B cell (primary cell): Measurements from ENCODE around the gene CASZ1. TPM values are rescaled to one million over a fixed set of nuclear protein-coding genes. Genes with fewer than 3 reads are reported as not detected.

Experiments used
- ATAC-seq: fragments of 200-7000 bp; cut with Tn5 transposase; one replicate; pipeline ENCODE4 v1.10.0; 2021; ENCODE audit warnings: low read depth, mild to moderate bottlenecking, moderate number of reproducible peaks, moderate library complexity
- CTCF ChIA-PET: fragments of 350-600 bp; sonication (Branson Sonifier 250); formaldehyde crosslinking; loops from one replicate; lab custom pipeline; 2021; ENCODE audit warnings: antibody characterized with exemption, inconsistent platforms; lab: Charles Lee
- POLR2A ChIA-PET: fragments of 350-600 bp; sonication (Branson Sonifier 250); formaldehyde crosslinking; loops from one replicate; lab custom pipeline; 2021; ENCODE audit warnings: antibody characterized with exemption; lab: Charles Lee
- DNase-seq: peaks from one replicate; pipeline ENCODE4 v3.0.0; 2013
- H2AFZ ChIP-seq: 2 replicates; pipeline ENCODE4 v1.6.1; 2012; ENCODE audit warnings: mild to moderate bottlenecking, low read depth, low read length; ENCODE audit not compliant: insufficient read depth, poor library complexity, severe bottlenecking
- H3K27ac ChIP-seq, 2 donors: 1 replicate in 1 of 2; 2 replicates in 1 of 2; pipeline ENCODE4 v1.5.1; 2012 to 2013; ENCODE audit warnings: low read length in 2 of 2, mild to moderate bottlenecking in 2 of 2, moderate library complexity in 1 of 2
- H3K27me3 ChIP-seq, 4 experiments: fragments of 200-600 bp in 1 of 4; sonication (generic) in 1 of 4; replicated peaks in 1 of 4; 1 replicate in 2 of 4; 2 replicates in 2 of 4; pipeline versions ENCODE4 v1.6.1 to v1.7.0; 2013 to 2016; ENCODE audit warnings: low read length in 3 of 4, mild to moderate bottlenecking in 2 of 4, mixed read lengths in 1 of 4, moderate library complexity in 1 of 4; ENCODE audit not compliant: insufficient read depth in 4 of 4, control insufficient read depth in 3 of 4; ENCODE audit errors: control extremely low read depth in 1 of 4
- H3K36me3 ChIP-seq, 2 experiments: replicated peaks in 1 of 2; 1 replicate in 1 of 2; 2 replicates in 1 of 2; pipeline versions ENCODE4 v1.6.1 to v1.7.1; 2013; ENCODE audit warnings: low read length in 1 of 2; ENCODE audit not compliant: insufficient read depth in 2 of 2, control insufficient read depth in 1 of 2; ENCODE audit errors: control extremely low read depth in 1 of 2, extremely low read depth in 1 of 2
- H3K4me1 ChIP-seq, 2 donors: fragments of 200-600 bp in 1 of 2; sonication (generic) in 1 of 2; 1 replicate in 1 of 2; 2 replicates in 1 of 2; pipeline versions ENCODE4 v1.5.1 to v1.6.1; 2013 to 2017; ENCODE audit warnings: low read length in 2 of 2; ENCODE audit not compliant: control insufficient read depth in 2 of 2, insufficient read depth in 2 of 2
- H3K4me2 ChIP-seq: replicated peaks from 2 replicates; pipeline ENCODE3; 2012; ENCODE audit warnings: mild to moderate bottlenecking, low read depth, low read length; ENCODE audit not compliant: poor library complexity, severe bottlenecking
- H3K4me3 ChIP-seq, 5 experiments: fragments of 200-600 bp in 1 of 5; sonication (generic) in 1 of 5; 1 replicate in 3 of 5; 2 replicates in 2 of 5; pipeline versions ENCODE4 v1.5.1 to v1.7.0; 2011 to 2016; ENCODE audit warnings: low read length in 4 of 5, mild to moderate bottlenecking in 4 of 5, low read depth in 2 of 5, control low read depth in 1 of 5, moderate library complexity in 1 of 5; ENCODE audit not compliant: insufficient read depth in 1 of 5; ENCODE audit errors: control extremely low read depth in 1 of 5, extremely low read depth in 1 of 5
- H3K79me2 ChIP-seq: fragments of 200-600 bp; sonication (generic); one replicate; pipeline ENCODE4 v1.6.0; 2016; ENCODE audit warnings: low read length; ENCODE audit not compliant: control insufficient read depth, insufficient read depth
- H3K9ac ChIP-seq: fragments of 200-600 bp; sonication (generic); 2 replicates; pipeline ENCODE4 v1.6.1; 2017; ENCODE audit warnings: mild to moderate bottlenecking, low read length, moderate library complexity
- H3K9me3 ChIP-seq, 3 donors: one replicate each; pipeline versions ENCODE4 v1.6.1 to v1.7.1; 2013; ENCODE audit warnings: low read length in 2 of 3; ENCODE audit not compliant: control insufficient read depth in 2 of 3, insufficient read depth in 1 of 3; ENCODE audit errors: control extremely low read depth in 1 of 3
- H4K20me1 ChIP-seq: 2 replicates; pipeline ENCODE4 v1.6.0; 2012; ENCODE audit warnings: mild to moderate bottlenecking, low read length; ENCODE audit not compliant: insufficient read depth, control insufficient read depth, poor library complexity, severe bottlenecking
- H3K27ac Mint-ChIP-seq: one replicate; pipeline ENCODE4 v1.8.0; 2021; ENCODE audit warnings: mixed read lengths
- H3K27me3 Mint-ChIP-seq: one replicate; pipeline ENCODE4 v1.8.0; 2021; ENCODE audit warnings: mixed read lengths
- H3K4me1 Mint-ChIP-seq: one replicate; pipeline ENCODE4 v1.8.0; 2021; ENCODE audit warnings: mixed read lengths
- H3K4me3 Mint-ChIP-seq: one replicate; pipeline ENCODE4 v1.8.0; 2021; ENCODE audit warnings: mixed read lengths
- H3K9me3 Mint-ChIP-seq: one replicate; pipeline ENCODE4 v1.8.0; 2022; ENCODE audit warnings: mixed read lengths; ENCODE audit not compliant: insufficient read depth
- EZH2 ChIP-seq: IDR thresholded peaks from 2 replicates; pipeline ENCODE4 v1.6.1; 2012; ENCODE audit warnings: borderline replicate concordance, low read depth, mild to moderate bottlenecking, moderate library complexity, low read length; ENCODE audit not compliant: insufficient read depth, poor library complexity, severe bottlenecking
- WGBS: methylation state at CpG from one replicate; pipeline ENCODE4 v1.1.5; 2013; ENCODE audit warnings: missing lambda C conversion rate; ENCODE audit not compliant: insufficient coverage; 5-methylcytosine and 5-hydroxymethylcytosine counted together
- intact Hi-C: fragments of 100-400 bp; cut with micrococcal nuclease; formaldehyde crosslinking; loops from one replicate; pipeline ENCODE4 v1.10.0; 2022
- polyA plus RNA-seq: library from polyadenylated mRNA; depleted of rRNA; stranded (reverse); fragments of >200 nt; gene quantifications from 2 replicates; pipeline ENCODE4 v1.2.3, GENCODE V29; 2012
- total RNA-seq, 2 donors: library from RNA; stranded (reverse); fragments of 120-200 nt in 1 of 2; gene quantifications; 1 replicate in 1 of 2; 2 replicates in 1 of 2; pipeline versions ENCODE4 v1.2.3 to v1.2.4, GENCODE V29; 2013 to 2022
- TF ChIP-seq, protein P1 (sequence below): fragments of 200-600 bp; IDR thresholded peaks from one replicate; pipeline ENCODE4 v1.8.0; 2022; ENCODE audit warnings: antibody characterized with exemption, mild to moderate bottlenecking

Gene CASZ1
- total and polyA plus RNA-seq, 2 donors (not counting 1 experiment from before 2014, with no cell fraction given) = 9.5 to 27.2 TPM

DNA sequence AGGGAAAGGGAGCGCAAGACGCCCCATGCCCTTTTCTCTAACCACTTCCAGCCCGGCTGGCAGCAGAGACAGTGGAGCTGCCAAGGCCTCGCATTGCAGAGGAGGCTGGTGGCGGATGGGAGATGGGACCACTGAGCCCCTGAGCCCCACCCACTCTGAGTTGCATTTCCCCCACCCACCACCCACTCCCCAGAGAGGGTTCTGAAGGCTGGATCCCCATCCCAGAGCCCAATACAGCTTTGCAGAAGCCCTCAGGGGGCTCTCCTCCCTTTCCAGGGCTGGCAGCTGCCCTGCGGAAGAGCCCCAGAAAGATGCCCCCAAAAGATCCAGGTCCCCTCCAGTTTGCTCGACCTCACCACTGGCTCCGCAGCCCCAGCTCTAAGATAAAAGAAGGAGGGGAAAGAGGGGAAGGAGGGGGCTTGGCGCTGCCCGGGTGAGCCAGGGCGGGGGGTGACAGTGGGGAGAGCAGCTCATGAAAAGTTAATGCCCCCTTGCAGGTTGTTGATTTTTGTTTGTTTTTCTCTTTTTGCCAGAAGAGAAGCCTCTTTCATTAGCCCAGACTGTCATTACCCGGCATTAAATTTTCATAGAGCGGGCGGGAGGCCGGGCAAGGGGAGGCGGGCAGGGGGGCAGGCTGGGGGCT, 38.4 kb upstream of the CASZ1 start:
- H3K79me2 ChIP-seq = no peaks in the 10 kb centered on the region
- intact Hi-C loops = no loop called here
- no peaks in the 10 kb centered on the region for H3K4me1 Mint-ChIP-seq
- no peaks in the 10 kb centered on the region for H3K9me3 Mint-ChIP-seq
- H3K27ac ChIP-seq = no peak overlapping the region
- H3K27ac Mint-ChIP-seq = no peak overlapping the region
- ChIA-PET POLR2A (no interaction called here), CTCF (no interaction called here)
- no peaks in the 10 kb centered on the region for H3K36me3 ChIP-seq
- H3K27me3 ChIP-seq = peaks cover 0 to 20% (median 6%) of the 10 kb centered on the region in 4 experiments
- 52% methylated on average over 10 of the region's 16 CpGs for WGBS
- no peaks in the 10 kb centered on the region for H3K9me3 ChIP-seq
- no peak overlapping the region for H2AFZ ChIP-seq
- H3K4me1 ChIP-seq = no peaks in the 10 kb centered on the region
- peaks cover 45% of the 10 kb centered on the region for H3K27me3 Mint-ChIP-seq
- DNase-seq = no peak
- H3K4me3 ChIP-seq = no peak overlapping the region
- H4K20me1 ChIP-seq = no peaks in the 10 kb centered on the region
- no peak for ATAC-seq
- no peak overlapping the region for H3K9ac ChIP-seq
- H3K4me3 Mint-ChIP-seq = no peak overlapping the region
- TF ChIP-seq EZH2 = no peak
- TF ChIP-seq, protein P1, sequence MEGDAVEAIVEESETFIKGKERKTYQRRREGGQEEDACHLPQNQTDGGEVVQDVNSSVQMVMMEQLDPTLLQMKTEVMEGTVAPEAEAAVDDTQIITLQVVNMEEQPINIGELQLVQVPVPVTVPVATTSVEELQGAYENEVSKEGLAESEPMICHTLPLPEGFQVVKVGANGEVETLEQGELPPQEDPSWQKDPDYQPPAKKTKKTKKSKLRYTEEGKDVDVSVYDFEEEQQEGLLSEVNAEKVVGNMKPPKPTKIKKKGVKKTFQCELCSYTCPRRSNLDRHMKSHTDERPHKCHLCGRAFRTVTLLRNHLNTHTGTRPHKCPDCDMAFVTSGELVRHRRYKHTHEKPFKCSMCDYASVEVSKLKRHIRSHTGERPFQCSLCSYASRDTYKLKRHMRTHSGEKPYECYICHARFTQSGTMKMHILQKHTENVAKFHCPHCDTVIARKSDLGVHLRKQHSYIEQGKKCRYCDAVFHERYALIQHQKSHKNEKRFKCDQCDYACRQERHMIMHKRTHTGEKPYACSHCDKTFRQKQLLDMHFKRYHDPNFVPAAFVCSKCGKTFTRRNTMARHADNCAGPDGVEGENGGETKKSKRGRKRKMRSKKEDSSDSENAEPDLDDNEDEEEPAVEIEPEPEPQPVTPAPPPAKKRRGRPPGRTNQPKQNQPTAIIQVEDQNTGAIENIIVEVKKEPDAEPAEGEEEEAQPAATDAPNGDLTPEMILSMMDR = no peak
- H3K4me2 ChIP-seq = no peak overlapping the region

GRCh38 chr1:10833630-10834557, 37.4 kb upstream of the CASZ1 start:
- Histone ChIP-seq H3K9ac (no peak overlapping the region), H3K9me3 (no peaks in the 10 kb centered on the region), H3K4me3 (no peak overlapping the region), H3K27me3 (peaks cover 0 to 20% (median 6%) of the 10 kb centered on the region in 4 experiments), H3K4me2 (no peak overlapping the region), H3K36me3 (no peaks in the 10 kb centered on the region), H4K20me1 (no peaks in the 10 kb centered on the region), H2AFZ (no peak overlapping the region), H3K27ac (no peak overlapping the region), H3K4me1 (no peaks in the 10 kb centered on the region), H3K79me2 (no peaks in the 10 kb centered on the region)
- Mint-ChIP-seq H3K9me3 (no peaks in the 10 kb centered on the region), H3K27ac (no peak overlapping the region), H3K4me1 (no peaks in the 10 kb centered on the region), H3K4me3 (no peak overlapping the region), H3K27me3 (peaks cover 45% of the 10 kb centered on the region)
- intact Hi-C loops = no loop called here
- no peak for ATAC-seq
- no peak for DNase-seq
- POLR2A ChIA-PET = no interaction called here
- CTCF ChIA-PET = no interaction called here
- TF ChIP-seq, protein P1 = no peak
- no peak for TF ChIP-seq EZH2
- 82% methylated on average over 5 of the region's 9 CpGs for WGBS
